Right ventricle myocardium superior (tissue), 1 donor: ENCODE measurements around the gene YIF1B. TPM values are rescaled to one million over a fixed set of nuclear protein-coding genes. Genes with fewer than 3 reads are reported as not detected.

Experiments
- ATAC-seq: fragments of 200-7000 bp; cut with Tn5 transposase; one replicate; pipeline ENCODE4 v1.9.1; 2020; ENCODE audit warnings: mild to moderate bottlenecking; ENCODE audit not compliant: poor library complexity
- DNase-seq: peaks from one replicate; pipeline ENCODE4 v3.0.0-alpha.2; 2020
- intact Hi-C: fragments of 100-400 bp; cut with DNase I; formaldehyde crosslinking; loops from one replicate; pipeline ENCODE4 v1.11.2; 2022
- total RNA-seq: library from RNA; stranded (reverse); fragmentation: NEBNext Ultra II Directional; extraction: Animal tissue kit (Norgen Biotek cat#: 25700); gene quantifications from one replicate; pipeline ENCODE4 v1.2.1, GENCODE V29; 2021
- donor health status: DM: no; HTN: yes; CAD: no; lungs with severe emphysema.

The YIF1B gene
- total RNA-seq, 1 donor from 2014 or later: 31.3 TPM

GRCh38 chr19:38309615-38310278 lies 6.0 kb downstream of the YIF1B start:
- intact Hi-C loops: no loop called here
- DNase-seq (no peak), ATAC-seq (no peak)

GRCh38 chr19:38308926-38309614 lies 6.7 kb downstream of the YIF1B start:
- ATAC-seq: no peak
- intact Hi-C loops: no loop called here
- DNase-seq: no peak

GRCh38 chr19:38308006-38308766 lies 7.6 kb downstream of the YIF1B start:
- ATAC-seq (no peak), DNase-seq (no peak)
- intact Hi-C loops: no loop called here

- no peak for ATAC-seq
- intact Hi-C loops: no loop called here
- no peak for DNase-seq
Observed at GRCh38 chr19:38307597-38307996, 8.2 kb downstream of the YIF1B start.

GRCh38 chr19:38307076-38307475 lies 8.7 kb downstream of the YIF1B start:
- DNase-seq: no peak
- ATAC-seq: no peak
- intact Hi-C loops: no loop called here

GRCh38 chr19:38306236-38306635 lies 9.5 kb downstream of the YIF1B start:
- DNase-seq (no peak), ATAC-seq (no peak)
- intact Hi-C loops: no loop called here

- DNase-seq: peak; percentile 60
- ATAC-seq: peak; percentile 58
Observed at GRCh38 chr19:38304866-38305429, 10.8 kb downstream of the YIF1B start.

GRCh38 chr19:38304352-38304865 lies 11.3 kb downstream of the YIF1B start:
- intact Hi-C loops: no loop called here
- ATAC-seq (no peak), DNase-seq (no peak)

More at GRCh38 chr19:38304866-38305429, 10.8 kb downstream of the YIF1B start:
- intact Hi-C loops: no loop called here

GRCh38 chr19:38303517-38304351 lies 12.0 kb downstream of the YIF1B start, which contains the start of gene C19orf33:
Gene C19orf33, plus strand, starts transcription at chr19:38304251. Its CDS starts 11 bp downstream, at chr19:38304262.
- DNase-seq (peak; percentile 55), ATAC-seq (peak; percentile 52)
- intact Hi-C loops: no loop called here

- ATAC-seq (no peak), DNase-seq (no peak)
- intact Hi-C loops: no loop called here
Observed at GRCh38 chr19:38298821-38299680, 16.7 kb downstream of the YIF1B start.

GRCh38 chr19:38294090-38294489 lies 21.7 kb downstream of the YIF1B start:
- ATAC-seq (no peak), DNase-seq (no peak)
- intact Hi-C loops: no loop called here

- DNase-seq: no peak
- intact Hi-C loops: no loop called here
- ATAC-seq: no peak
Observed at GRCh38 chr19:38293281-38293680, 22.5 kb downstream of the YIF1B start.

- intact Hi-C loops: no loop called here
- DNase-seq (no peak), ATAC-seq (no peak)
Observed at GRCh38 chr19:38291855-38292254, 23.9 kb downstream of the YIF1B start.

- DNase-seq (no peak), ATAC-seq (no peak)
- intact Hi-C loops: no loop called here
Observed at GRCh38 chr19:38290631-38291147, 25.1 kb downstream of the YIF1B start.

GRCh38 chr19:38289955-38290354 lies 25.8 kb downstream of the YIF1B start:
- DNase-seq (no peak), ATAC-seq (no peak)
- intact Hi-C loops: no loop called here

GRCh38 chr19:38288123-38288855 lies 27.5 kb downstream of the YIF1B start:
- no peak for ATAC-seq
- no peak for DNase-seq

GRCh38 chr19:38287604-38288003 lies 28.1 kb downstream of the YIF1B start:
- intact Hi-C loops: no loop called here
- peak; percentile 38 for ATAC-seq
- DNase-seq: no peak

More at GRCh38 chr19:38288123-38288855, 27.5 kb downstream of the YIF1B start:
- intact Hi-C loops: no loop called here
